Panc1 (cell line): ENCODE results near the gene PKP4. TPM values are rescaled to one million over a fixed set of nuclear protein-coding genes. Genes with fewer than 3 reads are reported as not detected.

Source experiments
- ATAC-seq: fragments of 200-7000 bp; cut with Tn5 transposase; 2 replicates; pipeline ENCODE4 v1.9.1; 2020; ENCODE audit warnings: mild to moderate bottlenecking, moderate library complexity
- BruUV-seq: library from RNA; stranded (reverse); fragments of 400-500 nt; replicated peaks from 2 replicates; lab custom pipeline; 2021; lab: Mats Ljungman, UMichigan
- CTCF ChIA-PET: fragments of 300-600 bp; sonication (Branson Sonifier 250); formaldehyde crosslinking; loops from one replicate; lab custom pipeline; 2022; ENCODE audit warnings: antibody characterized with exemption; lab: Charles Lee
- POLR2A ChIA-PET: fragments of 300-600 bp; sonication (Branson Sonifier 250); formaldehyde crosslinking; loops from one replicate; lab custom pipeline; 2022; ENCODE audit warnings: antibody characterized with exemption; lab: Charles Lee
- DNase-seq: peaks from one replicate; pipeline ENCODE4 v3.0.0-alpha.2; 2010; ENCODE audit warnings: low read depth, low spot score
- H3K27ac ChIP-seq: 2 replicates; pipeline ENCODE4 v1.5.1; 2011; ENCODE audit warnings: mild to moderate bottlenecking, low read length, inconsistent platforms
- H3K27me3 ChIP-seq: fragments of 200-500 bp; sonication (Bioruptor generic); 2 replicates; pipeline ENCODE4 v1.6.0; 2014; ENCODE audit warnings: low read length, inconsistent platforms; ENCODE audit not compliant: control insufficient read depth, insufficient read depth
- H3K36me3 ChIP-seq: fragments of 200-500 bp; sonication (Bioruptor generic); 2 replicates; pipeline ENCODE4 v1.5.1; 2014; ENCODE audit warnings: inconsistent platforms, mild to moderate bottlenecking, low read length, moderate library complexity; ENCODE audit not compliant: control insufficient read depth, insufficient read depth
- H3K4me1 ChIP-seq: 2 replicates; pipeline ENCODE4 v1.5.1; 2011; ENCODE audit warnings: inconsistent platforms, mild to moderate bottlenecking, low read length, moderate library complexity; ENCODE audit not compliant: control insufficient read depth, insufficient read depth
- H3K4me3 ChIP-seq, 2 experiments: 2 replicates each; pipeline ENCODE4 v1.5.1; 2011 to 2012; ENCODE audit warnings: low read depth in 2 of 2, low read length in 2 of 2, mild to moderate bottlenecking in 2 of 2, inconsistent platforms in 1 of 2, moderate library complexity in 1 of 2
- H3K9me3 ChIP-seq: fragments of 200-500 bp; sonication (Bioruptor generic); 2 replicates; pipeline ENCODE4 v1.5.1; 2014; ENCODE audit warnings: low read depth, mild to moderate bottlenecking, inconsistent platforms, low read length, moderate library complexity; ENCODE audit not compliant: control insufficient read depth, insufficient read depth
- POLR2AphosphoS5 ChIP-seq: IDR thresholded peaks from 2 replicates; pipeline ENCODE4 v1.6.1; 2012; ENCODE audit warnings: mild to moderate bottlenecking, low read depth, low read length, moderate library complexity
- SIN3A ChIP-seq: IDR thresholded peaks from 2 replicates; pipeline ENCODE4 v1.6.1; 2012; ENCODE audit warnings: low read depth, mild to moderate bottlenecking, low read length, moderate library complexity, borderline replicate concordance; ENCODE audit not compliant: insufficient read depth
- TCF7L2 ChIP-seq: IDR thresholded peaks from 2 replicates; pipeline ENCODE4 v1.6.1; 2011; ENCODE audit warnings: mild to moderate bottlenecking, low read depth, low read length, inconsistent platforms
- in situ Hi-C: cut with HindIII; loops from 2 replicates; pipeline ENCODE4 v1.10.0; 2016; ENCODE audit warnings: low sequenced_read_pairs, low pct_unique_long_range_greater_than_20kb
- intact Hi-C: fragments of 100-400 bp; cut with micrococcal nuclease; formaldehyde crosslinking; loops from one replicate; pipeline ENCODE4 v1.10.0; 2022; ENCODE audit not compliant: unreplicated experiment
- total RNA-seq: library from RNA; stranded (reverse); gene quantifications from one replicate; pipeline ENCODE4 v1.2.1, GENCODE V29; 2021; ENCODE audit not compliant: unreplicated experiment
- TF ChIP-seq, protein P1 (sequence below): fragments of 450-650 bp; IDR thresholded peaks from 2 replicates; pipeline ENCODE4 v1.5.1; 2017; ENCODE audit warnings: mild to moderate bottlenecking
- TF ChIP-seq, protein P2 (sequence below), 2 experiments: IDR thresholded peaks; 2 replicates each; pipeline ENCODE4 v1.6.1; 2011 to 2012; ENCODE audit warnings: low read depth in 2 of 2, control low read depth in 1 of 2, low read length in 1 of 2, mild to moderate bottlenecking in 1 of 2, moderate library complexity in 1 of 2; ENCODE audit not compliant: insufficient read depth in 1 of 2

PKP4 gene
- total RNA-seq, 1 experiment from 2014 or later = 81.7 TPM

DNA sequence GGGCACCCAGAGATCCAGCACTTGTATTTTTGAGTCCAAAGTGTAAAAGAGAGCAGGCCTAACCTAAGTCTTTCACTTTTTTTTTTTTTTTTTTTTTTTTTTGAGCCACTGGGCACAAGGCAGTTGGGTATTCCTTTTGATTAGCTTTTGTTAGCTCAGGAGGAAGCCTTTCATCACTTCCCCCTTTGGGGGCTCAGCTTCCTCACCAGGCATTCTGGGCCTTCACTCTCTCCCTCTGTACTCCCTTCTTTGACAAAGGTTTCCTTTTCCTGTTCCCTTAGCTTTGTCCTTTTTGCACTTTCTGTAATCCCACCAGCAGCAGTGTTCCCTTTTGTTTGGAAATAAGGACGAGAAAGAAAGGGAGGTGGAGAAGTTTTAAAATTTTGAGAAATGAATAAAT, 88.2 kb downstream of the PKP4 start:
- in situ Hi-C loops = no loop called here
- ChIA-PET CTCF (no interaction called here), POLR2A (no interaction called here)
- Histone ChIP-seq H3K4me1 (0 out of 2 replicates have a peak, but pooled peaks cover 2% of the 10 kb centered on the region), H3K27me3 (no peaks in the 10 kb centered on the region), H3K9me3 (no peaks in the 10 kb centered on the region), H3K4me3 (no peak overlapping the region), H3K36me3 (no peaks in the 10 kb centered on the region; the same call in 1 of the 2 replicates), H3K27ac (no peak overlapping the region)
- intact Hi-C loops = no loop called here
- no peak for ATAC-seq
- BruUV-seq = no TSS peak
- DNase-seq = no peak
- TF ChIP-seq POLR2AphosphoS5 (no peak), TCF7L2 (no peak), SIN3A (no peak)
- TF ChIP-seq, protein P1, sequence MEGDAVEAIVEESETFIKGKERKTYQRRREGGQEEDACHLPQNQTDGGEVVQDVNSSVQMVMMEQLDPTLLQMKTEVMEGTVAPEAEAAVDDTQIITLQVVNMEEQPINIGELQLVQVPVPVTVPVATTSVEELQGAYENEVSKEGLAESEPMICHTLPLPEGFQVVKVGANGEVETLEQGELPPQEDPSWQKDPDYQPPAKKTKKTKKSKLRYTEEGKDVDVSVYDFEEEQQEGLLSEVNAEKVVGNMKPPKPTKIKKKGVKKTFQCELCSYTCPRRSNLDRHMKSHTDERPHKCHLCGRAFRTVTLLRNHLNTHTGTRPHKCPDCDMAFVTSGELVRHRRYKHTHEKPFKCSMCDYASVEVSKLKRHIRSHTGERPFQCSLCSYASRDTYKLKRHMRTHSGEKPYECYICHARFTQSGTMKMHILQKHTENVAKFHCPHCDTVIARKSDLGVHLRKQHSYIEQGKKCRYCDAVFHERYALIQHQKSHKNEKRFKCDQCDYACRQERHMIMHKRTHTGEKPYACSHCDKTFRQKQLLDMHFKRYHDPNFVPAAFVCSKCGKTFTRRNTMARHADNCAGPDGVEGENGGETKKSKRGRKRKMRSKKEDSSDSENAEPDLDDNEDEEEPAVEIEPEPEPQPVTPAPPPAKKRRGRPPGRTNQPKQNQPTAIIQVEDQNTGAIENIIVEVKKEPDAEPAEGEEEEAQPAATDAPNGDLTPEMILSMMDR = no peak
- TF ChIP-seq, protein P2, sequence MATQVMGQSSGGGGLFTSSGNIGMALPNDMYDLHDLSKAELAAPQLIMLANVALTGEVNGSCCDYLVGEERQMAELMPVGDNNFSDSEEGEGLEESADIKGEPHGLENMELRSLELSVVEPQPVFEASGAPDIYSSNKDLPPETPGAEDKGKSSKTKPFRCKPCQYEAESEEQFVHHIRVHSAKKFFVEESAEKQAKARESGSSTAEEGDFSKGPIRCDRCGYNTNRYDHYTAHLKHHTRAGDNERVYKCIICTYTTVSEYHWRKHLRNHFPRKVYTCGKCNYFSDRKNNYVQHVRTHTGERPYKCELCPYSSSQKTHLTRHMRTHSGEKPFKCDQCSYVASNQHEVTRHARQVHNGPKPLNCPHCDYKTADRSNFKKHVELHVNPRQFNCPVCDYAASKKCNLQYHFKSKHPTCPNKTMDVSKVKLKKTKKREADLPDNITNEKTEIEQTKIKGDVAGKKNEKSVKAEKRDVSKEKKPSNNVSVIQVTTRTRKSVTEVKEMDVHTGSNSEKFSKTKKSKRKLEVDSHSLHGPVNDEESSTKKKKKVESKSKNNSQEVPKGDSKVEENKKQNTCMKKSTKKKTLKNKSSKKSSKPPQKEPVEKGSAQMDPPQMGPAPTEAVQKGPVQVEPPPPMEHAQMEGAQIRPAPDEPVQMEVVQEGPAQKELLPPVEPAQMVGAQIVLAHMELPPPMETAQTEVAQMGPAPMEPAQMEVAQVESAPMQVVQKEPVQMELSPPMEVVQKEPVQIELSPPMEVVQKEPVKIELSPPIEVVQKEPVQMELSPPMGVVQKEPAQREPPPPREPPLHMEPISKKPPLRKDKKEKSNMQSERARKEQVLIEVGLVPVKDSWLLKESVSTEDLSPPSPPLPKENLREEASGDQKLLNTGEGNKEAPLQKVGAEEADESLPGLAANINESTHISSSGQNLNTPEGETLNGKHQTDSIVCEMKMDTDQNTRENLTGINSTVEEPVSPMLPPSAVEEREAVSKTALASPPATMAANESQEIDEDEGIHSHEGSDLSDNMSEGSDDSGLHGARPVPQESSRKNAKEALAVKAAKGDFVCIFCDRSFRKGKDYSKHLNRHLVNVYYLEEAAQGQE (IDR thresholded peaks at IDR 0.05; ENCODE audit: insufficient read depth in 1 of 2, low read depth in 2 of 2, low read length in 1 of 2) = no peak

DNA sequence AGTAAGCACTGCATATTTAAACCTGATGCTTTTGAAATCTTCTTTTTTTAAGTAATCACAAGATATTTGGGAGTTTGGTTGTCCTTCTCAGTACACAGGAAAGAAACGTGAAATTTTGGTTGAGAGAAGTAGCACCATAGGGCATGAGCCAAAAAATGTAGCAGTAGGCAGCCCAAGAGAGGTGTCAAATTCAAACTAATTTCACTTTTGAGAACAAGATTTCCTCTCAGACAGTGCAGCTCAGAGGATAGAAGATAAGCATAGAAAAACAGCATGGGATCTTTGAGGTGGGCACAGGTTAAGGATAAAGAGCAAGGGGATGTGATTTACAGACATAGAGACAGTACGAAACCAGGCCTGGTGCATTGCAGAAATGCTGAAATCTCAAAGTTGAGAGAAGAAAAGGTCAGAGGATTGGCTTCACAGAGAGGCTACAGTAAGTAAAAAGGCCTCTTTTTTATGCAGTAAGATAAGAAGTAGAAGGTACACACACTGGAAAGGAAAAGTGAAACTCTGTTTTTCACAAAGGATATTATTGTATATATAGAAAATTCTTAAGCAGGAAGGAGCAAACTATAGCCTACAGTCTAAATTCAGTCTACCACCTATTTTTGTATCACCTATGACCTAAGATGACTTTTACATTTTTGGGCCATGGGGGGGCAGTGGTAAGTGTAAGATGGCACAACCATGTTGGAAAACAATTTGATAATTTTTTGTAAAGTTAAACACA, 89.8 kb downstream of the PKP4 start:
- in situ Hi-C loops = no loop called here
- Histone ChIP-seq H3K4me3 (no peak overlapping the region), H3K9me3 (no peaks in the 10 kb centered on the region), H3K36me3 (peaks cover 3% of the 10 kb centered on the region; the same call in 1 of the 2 replicates), H3K4me1 (no peaks in the 10 kb centered on the region), H3K27me3 (no peaks in the 10 kb centered on the region), H3K27ac (no peak overlapping the region)
- no TSS peak for BruUV-seq
- no peak for DNase-seq
- intact Hi-C loops = no loop called here
- ATAC-seq = no peak
- POLR2A ChIA-PET = no interaction called here
- CTCF ChIA-PET = no interaction called here
- no peak for TF ChIP-seq TCF7L2
- TF ChIP-seq, protein P2 (IDR thresholded peaks at IDR 0.05; ENCODE audit: insufficient read depth in 1 of 2, low read depth in 2 of 2, low read length in 1 of 2) = no peak
- no peak for TF ChIP-seq POLR2AphosphoS5
- TF ChIP-seq SIN3A = no peak
- TF ChIP-seq, protein P1 = no peak
